ENCODE measurements around the gene TMEM263.
"Not testable (repeated sequence)": the region's sequence is repeated elsewhere in the genome, so short reads cannot be mapped to it uniquely, and the experiment has no call there.

Gene TMEM263

DNA sequence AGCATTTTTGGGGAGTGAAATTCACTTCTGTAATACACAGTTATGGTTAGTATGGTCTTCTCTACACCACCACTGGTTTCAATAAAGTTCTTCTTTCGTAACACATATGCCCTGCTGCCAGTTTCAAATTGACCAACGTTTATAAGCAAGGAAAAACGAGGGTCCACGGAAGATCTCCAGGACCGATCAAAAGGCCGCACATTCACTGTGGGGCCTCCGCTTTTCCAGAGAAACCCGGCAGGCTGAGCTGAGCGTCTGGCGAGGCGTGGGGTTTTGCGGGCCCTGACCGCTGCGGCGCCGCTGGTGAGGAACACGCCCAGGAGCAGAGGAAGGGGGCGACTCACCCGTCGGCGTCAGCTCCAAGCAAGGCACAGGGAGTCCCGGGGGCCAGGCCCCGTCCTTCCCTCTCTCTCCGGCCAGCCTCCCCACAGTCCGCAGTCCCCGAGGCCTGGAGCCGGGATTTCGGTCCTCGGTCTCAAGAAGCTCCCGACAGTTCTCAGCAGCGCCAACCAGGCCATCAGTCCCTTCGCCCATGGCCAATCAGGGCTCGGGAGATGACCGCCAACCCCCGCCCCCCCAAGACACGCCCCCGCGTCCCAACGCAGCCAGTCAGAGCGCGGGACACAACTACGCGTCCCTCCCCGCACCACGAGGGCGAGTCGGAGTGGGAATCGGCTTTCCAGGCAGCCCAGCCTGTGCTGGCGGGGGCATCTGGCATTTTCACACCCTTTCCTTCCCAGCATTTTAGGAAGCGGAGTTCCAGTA is 31.1 kb downstream of the TMEM263 start, which contains the start of gene MTERF2:
Gene MTERF2 (minus strand): TSS at position 522 of the 765 bp plus-strand sequence. CDS start 8,432 bp downstream, outside the sequence.
- peak; percentile 89 to 90 for DNase-seq

DNA sequence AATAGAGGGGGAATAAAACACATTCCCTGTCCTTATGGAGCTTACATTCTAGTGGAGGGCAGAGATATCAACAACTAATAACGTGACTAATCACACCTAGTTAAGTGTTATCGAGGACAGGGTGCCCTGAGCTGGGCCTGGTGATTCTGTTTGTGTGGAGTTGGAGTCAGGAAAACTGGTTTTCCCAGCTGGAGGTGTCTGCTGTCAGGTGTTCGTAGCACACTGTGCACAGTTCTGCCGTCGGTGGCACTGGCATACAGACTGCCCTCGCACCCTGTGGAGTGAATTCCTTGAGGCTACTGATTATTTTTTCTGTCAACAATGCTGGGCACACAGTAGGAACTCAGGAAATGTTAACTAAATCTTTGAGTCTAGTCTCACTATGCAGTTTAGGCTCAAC is 32.1 kb downstream of the TMEM263 start:
- no peak for DNase-seq

- no peak for DNase-seq
Measured at GRCh38 chr12:106994579-106995220, 39.0 kb downstream of the TMEM263 start.

DNA sequence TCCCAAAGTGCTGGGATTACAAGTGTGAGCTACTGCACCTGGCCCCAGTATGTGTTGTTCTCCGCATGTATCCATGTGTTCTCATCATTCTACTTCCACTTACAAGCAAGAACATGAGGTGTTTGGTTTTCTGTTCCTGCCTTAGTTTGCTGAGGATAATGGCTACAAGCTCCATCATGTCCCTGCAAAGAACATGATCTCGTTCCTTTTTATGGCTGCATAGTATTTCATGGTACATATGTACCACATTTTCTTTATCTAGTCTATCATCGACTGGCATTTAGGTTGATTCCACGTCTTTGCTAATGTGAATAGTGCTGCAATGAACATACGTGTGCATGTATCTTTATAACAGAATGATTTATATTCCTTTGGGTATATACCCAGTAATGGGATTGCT is 40.4 kb downstream of the TMEM263 start:
- DNase-seq: not testable (repeated sequence)

GRCh38 chr12:106997916-106998315 is 42.2 kb downstream of the TMEM263 start:
- no peak for DNase-seq

- peak; percentile 18 to 27 for DNase-seq
Measured at GRCh38 chr12:106999446-106999845, 43.7 kb downstream of the TMEM263 start.

- DNase-seq: not testable (repeated sequence)
Measured at GRCh38 chr12:107002665-107003064, 47.0 kb downstream of the TMEM263 start.

DNA sequence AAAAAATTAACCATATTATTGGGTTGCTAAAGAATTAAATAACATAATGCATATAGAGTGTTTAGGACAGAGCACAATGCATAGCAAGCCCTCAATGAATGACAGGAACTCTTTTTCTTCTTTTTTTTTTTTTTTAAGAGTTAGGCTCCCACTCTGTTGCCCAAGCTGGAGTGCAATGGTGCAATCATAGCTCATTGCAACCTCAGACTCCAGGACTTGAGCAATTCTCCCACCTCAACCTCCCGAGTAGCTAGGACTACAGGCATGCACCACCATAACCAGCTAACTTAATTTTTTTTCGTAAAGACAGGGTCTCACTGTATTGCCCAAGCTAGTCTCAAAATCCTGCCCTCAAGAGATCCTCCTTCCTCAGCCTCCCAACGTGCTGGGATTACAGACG is 51.7 kb downstream of the TMEM263 start:
- no peak for DNase-seq

DNA sequence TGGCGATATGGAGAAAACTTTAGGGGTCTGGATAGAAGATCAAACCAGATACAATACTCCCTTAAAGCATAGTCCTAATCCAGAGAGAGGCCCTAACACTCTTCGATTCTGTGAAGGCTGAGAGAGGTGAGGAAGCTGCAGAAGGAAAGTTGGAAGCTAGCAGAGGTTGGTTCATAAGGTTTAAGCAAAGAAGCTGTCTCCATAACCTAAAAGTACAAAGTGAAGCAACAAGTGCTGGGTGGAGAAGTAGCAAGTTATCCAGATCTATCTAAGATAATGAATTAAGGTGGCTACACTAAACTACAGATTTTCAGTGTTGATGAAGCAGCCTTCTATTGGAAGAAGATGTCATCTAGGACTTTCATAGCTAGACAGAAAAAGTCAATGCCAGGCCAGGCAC is 55.8 kb downstream of the TMEM263 start:
- no peak for DNase-seq

GRCh38 chr12:107012736-107013425 is 57.2 kb downstream of the TMEM263 start:
- DNase-seq: no peak

- no peak for DNase-seq
Measured at GRCh38 chr12:107014055-107014454, 58.3 kb downstream of the TMEM263 start.

DNA sequence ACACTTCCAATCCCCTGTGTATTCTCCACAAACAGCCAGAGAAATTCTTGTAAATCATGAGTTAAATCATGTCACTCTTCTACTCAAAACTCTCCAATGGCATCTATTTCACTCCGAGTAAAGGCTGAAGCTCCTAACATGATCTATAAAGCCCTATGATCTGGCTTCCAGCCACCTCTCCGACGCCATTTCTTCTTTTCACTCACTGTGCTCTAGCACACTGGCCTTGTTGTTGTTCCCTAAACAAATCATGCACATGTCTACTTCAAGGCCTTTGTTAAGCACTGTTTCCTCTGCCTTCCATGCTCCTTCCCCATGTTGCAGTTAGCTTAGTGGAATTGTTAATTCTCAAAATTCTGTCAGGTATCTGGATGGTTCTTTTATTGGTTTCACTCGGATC is 61.3 kb downstream of the TMEM263 start:
- no peak for DNase-seq

- no peak for DNase-seq
Measured at GRCh38 chr12:107019546-107019945, 63.8 kb downstream of the TMEM263 start.
